SK-N-SH (cell line): ENCODE results near the gene PSMA1. TPM values are rescaled to one million over a fixed set of nuclear protein-coding genes. Genes with fewer than 3 reads are reported as not detected.

Experiments
- CTCF ChIA-PET: fragments of 300-600, 350-600 bp; formaldehyde crosslinking; extraction: SDS; loops from one replicate; lab custom pipeline; 2021; lab: Yijun Ruan, JAX
- POLR2A ChIA-PET: fragments of 350-600 bp; sonication (Branson Sonifier 250); formaldehyde crosslinking; extraction: SDS; loops from one replicate; lab custom pipeline; 2020; ENCODE audit warnings: antibody characterized with exemption, inconsistent platforms; lab: Yijun Ruan, JAX
- DNase-seq: peaks from one replicate; pipeline ENCODE4 v3.0.0; 2012
- H2AFZ ChIP-seq: fragments of 200-600 bp; sonication (generic); 2 replicates; pipeline ENCODE4 v1.8.1; 2016; ENCODE audit warnings: antibody characterized with exemption, mild to moderate bottlenecking, low read depth
- H3F3A ChIP-seq: fragments of 200-600 bp; sonication (generic); replicated peaks from 2 replicates; pipeline ENCODE3; 2016; ENCODE audit warnings: antibody characterized with exemption, mild to moderate bottlenecking; ENCODE audit not compliant: insufficient read depth
- H3K27ac ChIP-seq, 2 experiments: fragments of 200-500 bp in 1 of 2; fragments of 200-600 bp in 1 of 2; sonication (Bioruptor generic) in 1 of 2; sonication (generic), shearing (Covaris generic) in 1 of 2; 2 replicates each; pipeline versions ENCODE4 v1.5.1 to v1.6.1; 2014 to 2016; ENCODE audit warnings: low read depth in 2 of 2, inconsistent platforms in 1 of 2, low read length in 1 of 2, mild to moderate bottlenecking in 1 of 2, mixed read lengths in 1 of 2
- H3K27me3 ChIP-seq: fragments of 200-600 bp; sonication (generic), shearing (Covaris generic); 2 replicates; pipeline ENCODE4 v1.6.1; 2016; ENCODE audit warnings: mixed run types; ENCODE audit not compliant: insufficient read depth
- H3K36me3 ChIP-seq, 2 experiments: fragments of 200-500 bp in 1 of 2; fragments of 200-600 bp in 1 of 2; sonication (Bioruptor generic) in 1 of 2; sonication (generic) in 1 of 2; replicated peaks in 1 of 2; 2 replicates each; pipeline versions ENCODE3 to v1.5.1; 2014 to 2016; ENCODE audit warnings: low read length in 1 of 2, mild to moderate bottlenecking in 1 of 2; ENCODE audit not compliant: insufficient read depth in 2 of 2, control insufficient read depth in 1 of 2
- H3K4me1 ChIP-seq, 2 experiments: fragments of 200-500 bp in 1 of 2; fragments of 200-600 bp in 1 of 2; sonication (Bioruptor generic) in 1 of 2; sonication (generic), shearing (Covaris generic) in 1 of 2; 2 replicates each; pipeline versions ENCODE4 v1.5.1 to v1.6.1; 2014 to 2016; ENCODE audit warnings: low read depth in 1 of 2, low read length in 1 of 2, mixed run types in 1 of 2; ENCODE audit not compliant: insufficient read depth in 2 of 2, control insufficient read depth in 1 of 2
- H3K4me2 ChIP-seq: fragments of 200-600 bp; sonication (generic), shearing (Covaris generic); 2 replicates; pipeline ENCODE4 v1.6.1; 2017; ENCODE audit warnings: mixed run types
- H3K4me3 ChIP-seq, 2 experiments: fragments of 200-500 bp in 1 of 2; fragments of 200-600 bp in 1 of 2; sonication (Bioruptor generic) in 1 of 2; sonication (generic), shearing (Covaris generic) in 1 of 2; 2 replicates each; pipeline versions ENCODE4 v1.5.1 to v1.8.1; 2014 to 2016; ENCODE audit warnings: low read depth in 2 of 2, inconsistent platforms in 1 of 2, low read length in 1 of 2, mild to moderate bottlenecking in 1 of 2, mixed read lengths in 1 of 2, moderate library complexity in 1 of 2
- H3K79me2 ChIP-seq: fragments of 200-600 bp; sonication (generic); 2 replicates; pipeline ENCODE4 v1.8.1; 2017; ENCODE audit warnings: mild to moderate bottlenecking; ENCODE audit not compliant: insufficient read depth
- H3K9ac ChIP-seq: fragments of 200-600 bp; sonication (generic); 2 replicates; pipeline ENCODE4 v1.6.1; 2017; ENCODE audit warnings: mixed run types
- H3K9me2 ChIP-seq: fragments of 200-600 bp; sonication (generic); 2 replicates; pipeline ENCODE4 v1.6.1; 2017; ENCODE audit warnings: mixed run types
- H3K9me3 ChIP-seq: fragments of 200-600 bp; sonication (generic); 2 replicates; pipeline ENCODE4 v1.6.1; 2017; ENCODE audit warnings: mixed run types, mild to moderate bottlenecking, moderate library complexity
- H4K20me1 ChIP-seq: fragments of 200-600 bp; sonication (generic); 2 replicates; pipeline ENCODE4 v1.6.1; 2017; ENCODE audit warnings: mild to moderate bottlenecking, mixed run types; ENCODE audit not compliant: insufficient read depth
- ELF1 ChIP-seq: IDR thresholded peaks from 2 replicates; pipeline ENCODE4 v1.4.0; 2012
- EP300 ChIP-seq, 2 experiments: IDR thresholded peaks; 2 replicates each; pipeline versions ENCODE4 v1.4.0 to v1.6.1; 2012; ENCODE audit warnings: borderline replicate concordance in 1 of 2, low read depth in 1 of 2, low read length in 1 of 2
- FOXJ3 ChIP-seq: sonication (generic); formaldehyde crosslinking; IDR thresholded peaks from 2 replicates; pipeline ENCODE4 v1.5.1; 2020; ENCODE audit warnings: mild to moderate bottlenecking, missing genetic modification reagents
- IRF3 ChIP-seq: fragments of 150-350 bp; IDR thresholded peaks from 2 replicates; pipeline ENCODE4 v1.6.1; 2016; ENCODE audit warnings: mild to moderate bottlenecking, low read depth, low read length
- RAD21 ChIP-seq: IDR thresholded peaks from 2 replicates; pipeline ENCODE4 v1.6.1; 2012; ENCODE audit warnings: mild to moderate bottlenecking, low read length
- SIN3A ChIP-seq: IDR thresholded peaks from 2 replicates; pipeline ENCODE4 v1.6.1; 2012; ENCODE audit warnings: low read depth, mild to moderate bottlenecking, low read length, moderate library complexity, borderline replicate concordance
- SMC3 ChIP-seq: IDR thresholded peaks from 2 replicates; pipeline ENCODE4 v1.6.1; 2012; ENCODE audit warnings: low read depth, low read length, improper control_type of control experiment
- WGBS: methylation state at CpG from one replicate; pipeline ENCODE4 v1.1.6; 2017; ENCODE audit warnings: low lambda C conversion rate; 5-methylcytosine and 5-hydroxymethylcytosine counted together
- polyA plus RNA-seq, 3 experiments: library from polyadenylated mRNA; depleted of rRNA; stranded (reverse); fragments of >200 nt; gene quantifications; 2 replicates each; pipeline ENCODE4 v1.2.3, GENCODE V29; 2012
- TF ChIP-seq, protein P1 (sequence below): IDR thresholded peaks from 2 replicates; pipeline ENCODE4 v1.4.0; 2012; ENCODE audit warnings: low read depth, borderline replicate concordance
- TF ChIP-seq, protein P2 (sequence below): IDR thresholded peaks from 2 replicates; pipeline ENCODE4 v1.4.0; 2012; ENCODE audit warnings: low read depth, borderline replicate concordance
- TF ChIP-seq, protein P3 (sequence below): IDR thresholded peaks from 2 replicates; pipeline ENCODE4; 2012

PSMA1 gene
- polyA plus RNA-seq, 1 of the 3 experiments (the other 2 are of a cell fraction): 166 TPM

DNA sequence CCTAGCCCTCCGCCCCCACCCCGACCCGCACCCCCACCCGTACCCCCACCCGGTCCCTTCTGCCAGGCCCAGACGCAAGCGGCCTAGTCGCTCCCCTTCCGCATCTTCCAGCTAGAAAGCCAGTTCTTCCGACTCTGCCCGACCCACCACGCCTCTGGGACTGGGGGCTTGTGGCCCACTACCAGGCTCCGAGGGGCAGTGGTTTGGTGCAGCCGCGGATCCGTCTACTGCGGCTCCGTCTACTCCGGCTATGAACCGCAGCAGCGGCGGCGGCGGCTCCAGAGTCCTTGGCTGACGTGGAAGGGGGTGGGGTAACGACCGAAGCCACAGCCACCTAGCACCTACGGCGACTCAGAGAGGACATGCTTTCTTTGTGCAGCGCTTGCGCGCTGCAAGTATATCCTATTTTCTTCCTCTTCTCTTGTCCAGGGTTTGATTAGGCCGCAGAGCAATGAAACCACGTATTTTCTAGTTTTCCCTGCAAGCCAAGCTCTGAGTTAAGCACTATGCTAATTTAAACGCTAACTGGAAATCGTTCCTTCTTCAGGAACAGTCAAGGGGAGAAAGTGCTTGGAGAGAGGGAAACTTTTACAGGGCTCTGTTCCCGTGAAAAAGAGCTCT lies 20.5 kb downstream of the PSMA1 start, which contains the start of gene COPB1 (continued):
- TF ChIP-seq SMC3 (no peak), SIN3A (peak; percentile 86; the same call in 1 of the 2 replicates)

- Histone ChIP-seq H3K4me3 (peak overlapping the region; percentile 80 to 91), H3K27ac (peak overlapping the region; percentile 81 to 90; a peak in 3 of 4 replicates), H3K4me2 (peak overlapping the region; percentile 92), H3K9me2 (no peaks in the 10 kb centered on the region), H3K79me2 (peaks cover 52% of the 10 kb centered on the region), H3K27me3 (no peaks in the 10 kb centered on the region), H3K4me1 (peaks cover 0 to 7% of the 10 kb centered on the region in 2 experiments; a peak in 2 of 4 replicates), H3F3A (peaks cover 36% of the 10 kb centered on the region), H3K9ac (peak overlapping the region; percentile 81), H2AFZ (no peak overlapping the region), H3K9me3 (no peaks in the 10 kb centered on the region), H3K36me3 (peaks cover 32 to 57% of the 10 kb centered on the region in 2 experiments), H4K20me1 (peaks cover 24% of the 10 kb centered on the region)
- WGBS: 5% methylated on average over 18 of the region's 19 CpGs
- no peak for TF ChIP-seq SIN3A
- TF ChIP-seq ELF1: no peak
- no peak for TF ChIP-seq FOXJ3 (CRISPR knock-in tag)
- no peak for TF ChIP-seq EP300 (IDR thresholded peaks at IDR 0.05; ENCODE audit: borderline replicate concordance in 1 of 2, low read depth in 1 of 2, low read length in 1 of 2)
- TF ChIP-seq, protein P1, sequence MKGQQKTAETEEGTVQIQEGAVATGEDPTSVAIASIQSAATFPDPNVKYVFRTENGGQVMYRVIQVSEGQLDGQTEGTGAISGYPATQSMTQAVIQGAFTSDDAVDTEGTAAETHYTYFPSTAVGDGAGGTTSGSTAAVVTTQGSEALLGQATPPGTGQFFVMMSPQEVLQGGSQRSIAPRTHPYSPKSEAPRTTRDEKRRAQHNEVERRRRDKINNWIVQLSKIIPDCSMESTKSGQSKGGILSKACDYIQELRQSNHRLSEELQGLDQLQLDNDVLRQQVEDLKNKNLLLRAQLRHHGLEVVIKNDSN: no peak
- TF ChIP-seq, protein P2, sequence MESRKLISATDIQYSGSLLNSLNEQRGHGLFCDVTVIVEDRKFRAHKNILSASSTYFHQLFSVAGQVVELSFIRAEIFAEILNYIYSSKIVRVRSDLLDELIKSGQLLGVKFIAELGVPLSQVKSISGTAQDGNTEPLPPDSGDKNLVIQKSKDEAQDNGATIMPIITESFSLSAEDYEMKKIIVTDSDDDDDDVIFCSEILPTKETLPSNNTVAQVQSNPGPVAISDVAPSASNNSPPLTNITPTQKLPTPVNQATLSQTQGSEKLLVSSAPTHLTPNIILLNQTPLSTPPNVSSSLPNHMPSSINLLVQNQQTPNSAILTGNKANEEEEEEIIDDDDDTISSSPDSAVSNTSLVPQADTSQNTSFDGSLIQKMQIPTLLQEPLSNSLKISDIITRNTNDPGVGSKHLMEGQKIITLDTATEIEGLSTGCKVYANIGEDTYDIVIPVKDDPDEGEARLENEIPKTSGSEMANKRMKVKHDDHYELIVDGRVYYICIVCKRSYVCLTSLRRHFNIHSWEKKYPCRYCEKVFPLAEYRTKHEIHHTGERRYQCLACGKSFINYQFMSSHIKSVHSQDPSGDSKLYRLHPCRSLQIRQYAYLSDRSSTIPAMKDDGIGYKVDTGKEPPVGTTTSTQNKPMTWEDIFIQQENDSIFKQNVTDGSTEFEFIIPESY: no peak
- TF ChIP-seq, protein P3, sequence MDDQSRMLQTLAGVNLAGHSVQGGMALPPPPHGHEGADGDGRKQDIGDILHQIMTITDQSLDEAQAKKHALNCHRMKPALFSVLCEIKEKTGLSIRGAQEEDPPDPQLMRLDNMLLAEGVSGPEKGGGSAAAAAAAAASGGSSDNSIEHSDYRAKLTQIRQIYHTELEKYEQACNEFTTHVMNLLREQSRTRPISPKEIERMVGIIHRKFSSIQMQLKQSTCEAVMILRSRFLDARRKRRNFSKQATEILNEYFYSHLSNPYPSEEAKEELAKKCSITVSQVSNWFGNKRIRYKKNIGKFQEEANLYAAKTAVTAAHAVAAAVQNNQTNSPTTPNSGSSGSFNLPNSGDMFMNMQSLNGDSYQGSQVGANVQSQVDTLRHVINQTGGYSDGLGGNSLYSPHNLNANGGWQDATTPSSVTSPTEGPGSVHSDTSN: no peak
- no peak for TF ChIP-seq IRF3
- no peak for TF ChIP-seq RAD21
- POLR2A ChIA-PET: interaction anchor here (1.1 kb wide), 1 partner anchor 17 kb away, joined by 4 read pairs; no protein-coding TSS in a partner anchor
- CTCF ChIA-PET: interaction anchor here (1.1 to 1.4 kb wide), 3 partner anchors 44 to 198 kb away, joined by 3 to 4 read pairs (median 3); partner anchors contain the start of gene PDE3B
- DNase-seq: no peak
These were observed 21.0 kb downstream of the PSMA1 start for GRCh38 chr11:14499178-14499559.
